ENCODE results near the gene ELMOD1.
A peak's percentile ranks its signal among the peaks of the same experiment; 100 is the strongest.

The ELMOD1 gene

GRCh38 chr11:107691000-107691750, 100.2 kb downstream of the ELMOD1 start:
- DNase-seq: no peak

- DNase-seq: no peak
These were observed 104.5 kb downstream of the ELMOD1 start for GRCh38 chr11:107695446-107695845.

- peak; percentile 3 for DNase-seq
These were observed 105.2 kb downstream of the ELMOD1 start for GRCh38 chr11:107696140-107696539.

GRCh38 chr11:107697291-107697690, 106.3 kb downstream of the ELMOD1 start:
- DNase-seq: no peak

- no peak for DNase-seq
These were observed 108.7 kb downstream of the ELMOD1 start for GRCh38 chr11:107699371-107700285.

GRCh38 chr11:107702109-107702660, 111.2 kb downstream of the ELMOD1 start:
- DNase-seq: no peak

- no peak for DNase-seq
These were observed 111.8 kb downstream of the ELMOD1 start for GRCh38 chr11:107702723-107703122.

- DNase-seq: no peak
These were observed 113.5 kb downstream of the ELMOD1 start for GRCh38 chr11:107704451-107704850.

GRCh38 chr11:107705027-107705426, 114.1 kb downstream of the ELMOD1 start:
- peak; percentile 3 for DNase-seq

GRCh38 chr11:107706531-107706930, 115.6 kb downstream of the ELMOD1 start:
- no peak for DNase-seq

- DNase-seq: no peak
These were observed 116.3 kb downstream of the ELMOD1 start for GRCh38 chr11:107707215-107707671.

- DNase-seq: no peak
These were observed 116.9 kb downstream of the ELMOD1 start for GRCh38 chr11:107707807-107708206.

- DNase-seq: no peak
These were observed 117.8 kb downstream of the ELMOD1 start for GRCh38 chr11:107708792-107709191.

- no peak for DNase-seq
These were observed 119.4 kb downstream of the ELMOD1 start for GRCh38 chr11:107710301-107710700.

- DNase-seq: peak; percentile 64
These were observed 121.2 kb downstream of the ELMOD1 start, which contains the start of gene SLN for GRCh38 chr11:107711861-107712755. SLN (minus strand) TSS chr11:107712056.

GRCh38 chr11:107713009-107713408, 122.1 kb downstream of the ELMOD1 start:
- DNase-seq: peak; percentile 96

Measured in NCI-H2171 treated with DMSO at 0.1 percent for 48 hours (cell line).